ENCODE results near the gene NRN1. TPM values are rescaled to one million over a fixed set of nuclear protein-coding genes. Genes with fewer than 3 reads are reported as not detected.

Gene NRN1
- polyA plus RNA-seq, 3 donors = 3.9 to 6.3 (median 5.1) TPM

- no peak for DNase-seq
These were observed 2.2 kb downstream of the NRN1 start for GRCh38 chr6:6004390-6004995.

GRCh38 chr6:6003621-6004366 lies 2.9 kb downstream of the NRN1 start:
- DNase-seq = no peak

GRCh38 chr6:6002848-6003620 lies 3.7 kb downstream of the NRN1 start:
- DNase-seq = no peak

GRCh38 chr6:6002005-6002847 lies 4.5 kb downstream of the NRN1 start:
- no peak for DNase-seq

GRCh38 chr6:6001443-6001842 lies 5.3 kb downstream of the NRN1 start:
- no peak for DNase-seq

GRCh38 chr6:5999688-6000608 lies 6.8 kb downstream of the NRN1 start:
- DNase-seq = no peak

GRCh38 chr6:5998711-5999687 lies 7.7 kb downstream of the NRN1 start:
- no peak for DNase-seq

GRCh38 chr6:5998236-5998635 lies 8.5 kb downstream of the NRN1 start:
- no peak for DNase-seq

- DNase-seq = no peak
These were observed 9.2 kb downstream of the NRN1 start for GRCh38 chr6:5997420-5997987.

GRCh38 chr6:5996714-5997419 lies 9.9 kb downstream of the NRN1 start:
- no peak for DNase-seq

- no peak for DNase-seq
These were observed 10.6 kb downstream of the NRN1 start for GRCh38 chr6:5995949-5996713.

GRCh38 chr6:5995658-5995948 lies 11.1 kb downstream of the NRN1 start:
- no peak for DNase-seq

GRCh38 chr6:5994999-5995657 lies 11.6 kb downstream of the NRN1 start:
- no peak for DNase-seq

GRCh38 chr6:5994234-5994998 lies 12.3 kb downstream of the NRN1 start:
- DNase-seq = no peak

GRCh38 chr6:5992551-5993225 lies 14.0 kb downstream of the NRN1 start:
- DNase-seq = no peak

GRCh38 chr6:5990786-5991185 lies 15.9 kb downstream of the NRN1 start:
- no peak for DNase-seq

Measured in renal pelvis (tissue), 4 donors.